Stimulated activated CD4-positive, alpha-beta T cell treated with anti-CD3 and anti-CD28 coated beads, TNF-alpha, amount 100 ng/mL, for 24 hours (primary cell): ENCODE results near the gene LRRC59.
"Not testable (repeated sequence)": the region's sequence is repeated elsewhere in the genome, so short reads cannot be mapped to it uniquely, and the experiment has no call there.

Source experiments
- DNase-seq, 3 experiments: peaks; one replicate each; pipeline ENCODE4 v3.0.0-alpha.2; 2020; ENCODE audit warnings: low read depth in 3 of 3

Gene LRRC59

DNA sequence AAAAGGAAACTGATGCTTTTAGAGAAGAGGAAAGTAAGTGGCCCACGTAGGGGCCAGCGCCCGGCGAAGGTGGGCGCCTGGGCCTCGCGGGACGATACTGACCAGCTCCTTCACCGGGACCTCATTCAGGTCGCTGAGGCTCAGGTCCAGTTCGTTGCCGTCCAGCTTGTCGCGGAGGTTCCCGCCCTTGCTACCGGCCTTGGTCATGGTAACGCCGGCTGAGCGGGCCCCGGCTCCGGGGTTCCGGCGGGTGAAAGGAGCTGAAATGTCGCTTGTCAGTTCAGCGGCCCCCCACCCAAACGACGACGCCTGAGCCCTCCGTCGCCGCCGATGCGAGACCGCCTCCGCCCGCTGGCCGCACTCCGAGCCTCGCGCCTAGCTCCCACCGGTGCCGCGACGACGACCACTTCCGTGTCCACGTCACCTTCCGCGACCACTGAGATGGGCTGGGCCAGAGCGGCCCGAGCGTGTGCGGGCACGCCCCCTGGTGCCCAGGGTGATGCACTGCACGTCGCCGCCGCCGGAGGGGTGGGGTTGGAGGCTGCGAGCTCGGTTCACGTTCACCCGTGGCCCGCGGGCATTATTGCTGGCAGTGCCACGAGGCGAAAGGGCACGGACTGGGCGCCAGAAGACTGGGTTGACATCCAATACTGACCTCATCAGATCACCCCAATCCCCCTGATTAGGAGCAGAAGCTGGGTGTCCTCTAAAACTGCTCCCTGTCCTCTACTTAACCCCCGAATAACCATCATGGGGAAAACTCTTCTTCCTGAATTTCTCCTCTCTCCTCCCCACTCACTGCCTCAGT lies at the start of gene LRRC59:
TSS of gene LRRC59 (minus strand) at position 413 of the 808 bp plus-strand sequence. CDS start at position 207, 206 bp downstream.
- DNase-seq: peak; percentile 86 to 91 (median 89)

DNA sequence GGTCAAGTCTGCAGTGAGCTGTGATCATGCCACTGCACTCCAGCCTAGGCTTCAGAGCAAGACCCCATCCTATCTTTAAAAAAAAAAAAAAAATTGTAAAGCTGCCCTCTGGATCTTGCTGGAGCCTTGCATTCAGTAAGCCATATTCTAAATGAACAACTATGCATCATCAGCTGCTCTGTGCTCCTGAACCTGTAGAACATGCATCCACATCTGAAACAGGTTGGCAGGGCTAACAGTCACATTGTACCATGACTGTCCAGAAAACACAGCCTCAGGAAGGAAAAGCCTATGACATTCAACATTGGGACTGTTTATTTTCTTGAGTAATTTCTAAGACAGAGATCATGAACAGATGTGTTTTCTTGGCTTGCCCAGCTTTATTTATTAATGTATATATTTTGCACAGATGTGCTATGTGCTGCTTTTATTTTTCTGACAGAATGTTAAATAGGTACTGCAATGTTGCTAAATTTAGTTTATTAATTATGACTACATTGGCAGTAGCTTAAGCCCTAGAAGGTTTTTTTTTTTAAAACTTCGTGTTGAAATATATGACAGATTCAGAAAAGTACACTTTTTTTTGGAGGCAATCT lies 48.5 kb upstream of the LRRC59 start:
- no peak for DNase-seq

- no peak for DNase-seq
Observed at GRCh38 chr17:50444841-50445715, 47.8 kb upstream of the LRRC59 start.

DNA sequence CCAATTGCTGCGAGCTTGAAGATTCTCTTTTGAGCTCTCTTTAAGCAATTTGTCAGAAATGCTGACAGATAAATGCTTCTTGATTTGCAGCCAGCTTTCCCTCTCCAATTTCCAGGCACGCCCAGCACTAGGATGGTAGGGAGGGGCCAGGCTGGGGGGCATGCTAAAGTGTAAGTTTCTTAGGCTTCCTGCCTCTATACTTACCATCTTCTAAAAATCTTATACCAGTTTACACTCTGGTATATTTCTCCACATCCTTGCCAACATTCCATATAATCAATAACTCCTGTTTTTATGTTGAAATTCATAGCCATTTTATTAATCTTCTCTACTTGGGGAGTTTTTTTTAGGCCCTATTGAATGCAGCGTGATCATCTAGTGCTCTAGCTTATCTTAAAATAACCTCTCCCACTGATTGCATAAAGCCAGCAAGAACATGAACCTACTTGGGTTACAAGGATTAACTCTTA lies 46.2 kb upstream of the LRRC59 start:
- no peak for DNase-seq

GRCh38 chr17:50440838-50441829 lies 43.8 kb upstream of the LRRC59 start:
- DNase-seq: no peak

DNA sequence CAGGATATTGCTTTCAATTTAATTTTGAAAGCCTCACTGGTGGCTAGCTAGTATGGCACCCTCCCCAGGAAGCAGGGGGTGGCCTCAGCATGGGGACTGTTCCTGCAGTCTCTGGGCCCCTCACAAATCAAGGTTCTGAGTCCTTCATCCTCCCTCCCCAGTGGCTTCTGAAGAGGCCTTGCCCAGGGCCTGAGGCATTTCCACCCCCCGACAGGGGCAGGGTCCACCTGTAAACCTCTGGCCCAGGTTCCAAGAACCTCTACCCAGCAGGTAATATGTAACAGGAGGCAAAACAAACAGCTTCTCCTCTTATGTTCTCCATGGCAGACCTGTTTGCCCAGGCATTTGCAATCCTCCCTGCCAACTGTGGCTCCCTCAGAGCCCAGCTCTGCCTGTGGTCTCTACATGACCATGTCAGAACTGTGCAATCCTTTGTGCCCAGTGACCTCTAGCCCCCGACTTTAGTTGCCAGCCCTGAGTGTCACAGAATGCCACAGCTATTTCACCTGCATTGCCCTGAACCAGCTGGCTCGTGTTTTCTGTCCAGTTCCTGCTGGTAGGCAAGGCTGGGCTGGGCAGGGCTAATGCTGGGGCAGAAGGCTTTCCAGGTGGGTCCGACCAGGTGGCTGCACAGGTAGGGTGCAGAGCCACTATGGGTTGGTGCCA lies 43.0 kb upstream of the LRRC59 start:
- DNase-seq: no peak

- no peak for DNase-seq
Observed at GRCh38 chr17:50439008-50439407, 41.7 kb upstream of the LRRC59 start.

DNA sequence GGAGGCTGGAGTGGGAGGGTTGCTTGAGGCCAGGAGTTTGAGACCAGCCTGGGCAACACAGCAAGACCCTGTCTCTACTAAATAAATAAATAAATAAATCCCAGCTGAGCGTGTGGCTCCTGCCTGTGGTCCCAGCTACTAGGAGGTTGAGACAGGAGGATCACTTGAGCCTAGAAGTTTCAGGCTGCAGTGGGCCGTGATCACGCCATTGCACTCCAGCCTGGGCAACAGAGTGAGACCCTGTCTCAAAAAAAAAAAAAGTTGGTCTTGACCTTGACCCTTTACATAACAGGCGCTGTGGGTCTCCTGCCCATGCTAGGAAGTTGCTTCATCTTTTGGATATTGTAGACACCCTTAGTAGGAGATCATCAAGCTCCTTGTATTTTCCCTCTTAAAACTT lies 40.1 kb upstream of the LRRC59 start:
- DNase-seq: no peak

- no peak for DNase-seq
Observed at GRCh38 chr17:50432125-50432762, 34.9 kb upstream of the LRRC59 start.

- no peak for DNase-seq
Observed at GRCh38 chr17:50430821-50431618, 33.7 kb upstream of the LRRC59 start.

DNA sequence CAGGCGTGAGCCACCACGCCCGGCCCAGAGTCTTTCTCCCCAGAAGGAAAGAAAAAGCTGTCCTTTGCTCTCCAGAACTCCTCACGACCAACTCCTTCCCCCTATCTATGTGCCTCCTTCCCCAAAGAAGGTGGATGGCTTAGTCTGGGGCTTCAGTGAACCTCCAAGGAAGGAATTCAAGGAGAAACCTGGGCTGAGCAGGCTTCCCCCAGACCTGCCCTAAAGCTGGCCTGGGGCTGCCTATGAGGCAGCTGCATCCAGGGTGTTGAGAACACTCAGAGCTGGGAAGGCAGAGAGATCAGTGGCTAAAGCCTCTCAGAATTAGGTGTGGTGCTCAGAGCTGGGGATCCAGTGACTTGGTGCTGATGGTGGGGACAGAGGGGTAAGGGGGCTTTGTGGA lies 32.5 kb upstream of the LRRC59 start:
- DNase-seq: no peak

GRCh38 chr17:50428831-50429424 lies 31.6 kb upstream of the LRRC59 start:
- no peak for DNase-seq

DNA sequence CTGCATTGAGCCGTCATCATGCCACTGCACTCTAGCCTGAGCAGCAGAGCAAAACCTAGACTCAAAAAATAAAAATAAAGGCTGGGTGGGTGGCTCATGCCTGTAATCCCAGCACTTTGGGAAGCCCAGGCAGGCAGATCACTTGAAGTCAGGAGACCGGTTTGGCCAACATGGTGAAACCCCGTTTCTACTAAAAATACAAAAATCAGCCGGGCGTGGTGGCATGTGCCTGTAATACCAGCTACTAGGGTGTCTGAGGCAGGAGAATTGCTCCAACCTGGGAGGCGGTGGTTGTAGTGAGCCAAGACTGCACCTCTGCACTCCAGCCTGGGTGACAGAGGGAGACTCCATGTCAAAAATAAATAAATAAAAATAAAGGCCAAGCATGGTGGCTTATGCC lies 30.8 kb upstream of the LRRC59 start:
- not testable (repeated sequence) for DNase-seq

DNA sequence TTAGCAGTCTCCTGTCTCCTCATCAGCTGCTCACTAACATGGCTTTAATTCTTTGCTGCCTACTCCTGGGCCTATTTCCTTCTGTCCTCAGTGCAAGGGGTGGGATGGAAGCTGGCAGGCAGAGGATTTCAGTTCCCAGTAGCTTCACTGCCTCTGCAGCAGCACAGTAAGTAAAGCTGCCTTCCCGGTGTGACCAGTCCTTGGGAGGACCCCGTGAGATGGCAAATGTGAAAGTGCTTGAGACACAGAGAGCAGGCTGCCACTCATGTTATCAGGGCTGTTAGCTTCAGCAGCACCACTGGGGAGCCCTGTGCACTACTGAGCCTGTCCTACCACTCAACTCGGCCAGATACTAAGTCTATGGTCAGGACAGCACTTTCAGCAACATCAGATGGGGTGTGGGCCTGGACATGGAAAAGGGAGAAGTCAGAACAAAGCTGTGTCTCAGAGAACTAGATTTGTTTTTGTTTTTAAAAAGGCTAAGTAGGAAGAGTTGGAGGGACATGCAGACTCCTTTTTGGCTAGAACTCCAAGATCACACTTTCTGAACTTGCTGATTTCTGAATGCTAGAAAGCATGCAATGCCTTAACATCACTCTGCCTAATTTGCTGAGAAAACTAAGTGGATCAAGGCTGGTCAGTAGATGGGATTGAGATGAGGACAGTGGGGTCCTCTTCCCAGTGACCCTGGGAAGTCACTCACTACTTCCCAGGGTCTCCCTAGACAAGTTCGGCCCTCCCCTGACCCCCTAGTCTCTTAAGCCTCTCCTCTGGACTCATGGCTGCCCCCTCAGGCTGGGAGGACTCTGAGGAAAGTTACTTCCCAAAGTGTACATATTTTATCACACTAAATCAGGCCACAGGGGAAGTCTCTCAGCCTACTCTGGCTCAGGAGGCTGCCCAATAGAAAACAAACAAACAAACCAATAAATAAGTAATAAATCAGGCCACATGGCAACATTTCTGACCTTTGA lies 29.8 kb upstream of the LRRC59 start:
- DNase-seq: no peak

GRCh38 chr17:50426472-50426782 lies 29.1 kb upstream of the LRRC59 start:
- no peak for DNase-seq

DNA sequence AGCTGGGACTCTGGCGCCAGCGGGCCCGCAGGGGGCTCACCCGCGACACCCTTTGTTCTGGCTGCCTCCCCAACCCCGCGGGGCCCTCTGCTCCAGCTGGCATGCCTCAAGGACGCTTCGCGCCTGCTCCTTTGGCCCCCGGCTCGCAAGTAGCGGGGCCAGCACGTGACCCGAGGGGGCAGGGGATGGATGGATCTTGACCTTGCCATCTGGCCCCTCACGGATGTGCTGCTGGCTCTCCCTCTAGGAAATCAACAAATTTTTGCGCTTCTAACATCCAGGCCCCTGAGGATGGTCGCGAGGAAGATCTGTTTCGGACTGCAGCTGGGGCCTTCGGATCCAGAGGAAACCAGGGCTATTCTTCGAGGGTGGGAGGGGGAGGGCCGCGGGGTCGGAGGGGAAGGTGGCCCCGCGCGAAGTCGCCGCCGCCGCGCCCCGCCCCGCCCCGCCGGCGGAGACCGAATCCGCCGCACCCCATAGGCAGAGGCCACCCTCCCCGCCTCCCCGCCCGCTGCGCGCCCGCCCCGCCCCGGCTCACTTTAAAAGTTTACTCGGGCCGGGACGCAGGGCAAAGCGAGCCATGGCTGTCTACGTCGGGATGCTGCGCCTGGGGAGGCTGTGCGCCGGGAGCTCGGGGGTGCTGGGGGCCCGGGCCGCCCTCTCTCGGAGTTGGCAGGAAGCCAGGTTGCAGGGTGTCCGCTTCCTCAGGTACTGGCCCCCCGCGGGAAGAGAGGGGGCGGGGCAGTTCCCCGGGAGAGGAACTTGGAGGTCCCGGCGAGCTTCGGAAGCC lies 28.6 kb upstream of the LRRC59 start, which contains the start of gene ACSF2:
TSS of gene ACSF2 (plus strand) at position 537 of the 790 bp plus-strand sequence. CDS start at position 581, 44 bp downstream.
- DNase-seq: peak; percentile 29 to 72 (median 52)
